ENCODE results near the gene OSBPL10. TPM values are rescaled to one million over a fixed set of nuclear protein-coding genes. Genes with fewer than 3 reads are reported as not detected.

The OSBPL10 gene
- total RNA-seq, 2 donors from 2014 or later = 82.8 to 127 TPM

DNA sequence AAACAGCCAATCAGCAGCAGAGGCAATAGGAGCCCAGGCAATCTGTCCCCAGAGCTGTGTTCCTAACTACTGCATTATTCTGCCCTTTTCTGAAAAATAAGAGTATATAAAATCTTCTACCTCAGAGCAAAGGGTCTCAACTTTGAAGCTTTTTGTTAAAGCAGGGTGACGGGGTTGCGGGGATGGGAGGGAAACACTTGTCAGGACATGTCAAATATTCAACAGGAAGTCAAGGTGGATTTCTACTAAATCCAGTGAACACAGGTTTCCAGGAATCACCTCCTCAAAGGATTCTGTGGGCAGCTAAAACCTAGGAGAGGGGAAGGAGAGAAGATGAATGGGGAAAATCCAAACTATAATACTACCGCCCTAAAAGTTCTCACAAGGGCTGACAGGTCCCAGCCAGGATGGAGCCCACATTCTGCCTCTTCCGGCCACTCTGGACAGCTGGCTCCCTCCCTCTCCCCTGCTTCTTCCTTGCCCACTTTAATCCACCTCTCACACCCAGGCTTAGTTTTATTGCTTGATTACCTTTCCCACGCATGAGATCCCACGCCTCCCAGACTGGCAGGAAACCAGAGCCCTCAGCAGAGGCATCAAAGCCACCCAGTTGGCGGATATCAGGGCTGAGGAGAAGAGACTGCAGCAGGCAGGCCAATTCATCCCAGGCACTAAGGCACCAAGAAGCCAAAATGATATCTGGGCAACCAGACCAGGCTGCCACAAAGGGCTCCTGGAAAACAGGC, 77.2 kb downstream of the OSBPL10 start:
- H3K4me1 ChIP-seq (replicated peaks) = no peaks in the 10 kb centered on the region
- H3K9me3 ChIP-seq = no peaks in the 10 kb centered on the region
- TF ChIP-seq POLR2AphosphoS5 (IDR thresholded peaks at IDR 0.05) (no peak), CTCF (IDR thresholded peaks at IDR 0.05) (no peak), POLR2A (IDR thresholded peaks at IDR 0.05) (no peak)
- H3K4me3 ChIP-seq = no peak overlapping the region
- H3K27me3 ChIP-seq (replicated peaks; ENCODE audit: insufficient read depth) = no peaks in the 10 kb centered on the region
- no peak for DNase-seq (ENCODE audit: low spot score)
- WGBS = 67% methylated on average over 7 of the region's 7 CpGs
- no peaks in the 10 kb centered on the region for H3K36me3 ChIP-seq
- no peak overlapping the region for H3K27ac ChIP-seq
- intact Hi-C loops (cut with DNase I) = no loop called here

DNA sequence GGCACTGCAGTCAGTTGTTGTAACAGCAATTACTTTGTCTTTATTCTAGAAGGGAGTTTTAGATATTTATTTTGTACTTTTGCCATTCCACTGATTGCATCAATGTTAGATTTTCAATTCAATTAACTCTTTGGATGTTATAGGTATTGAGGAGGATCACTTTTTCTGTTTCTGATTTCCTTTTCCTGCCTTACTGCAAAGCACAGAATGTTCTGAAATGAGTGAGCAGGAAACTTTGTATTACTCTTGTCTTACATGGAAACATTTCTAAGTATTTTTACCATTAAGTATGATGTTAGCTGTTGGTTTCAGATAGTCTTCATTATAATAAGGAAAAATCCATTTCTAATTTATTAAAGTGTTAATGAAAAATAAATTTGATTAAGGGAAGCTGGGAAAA, 80.5 kb downstream of the OSBPL10 start:
- Histone ChIP-seq H3K4me1 (replicated peaks) (no peaks in the 10 kb centered on the region), H3K36me3 (no peaks in the 10 kb centered on the region), H3K9me3 (no peaks in the 10 kb centered on the region), H3K4me3 (no peak overlapping the region), H3K27me3 (replicated peaks; ENCODE audit: insufficient read depth) (no peaks in the 10 kb centered on the region), H3K27ac (no peak overlapping the region)
- intact Hi-C loops (cut with DNase I) = no loop called here
- TF ChIP-seq POLR2AphosphoS5 (IDR thresholded peaks at IDR 0.05) (no peak), POLR2A (IDR thresholded peaks at IDR 0.05) (no peak), CTCF (IDR thresholded peaks at IDR 0.05) (no peak)
- no peak for DNase-seq (ENCODE audit: low spot score)

DNA sequence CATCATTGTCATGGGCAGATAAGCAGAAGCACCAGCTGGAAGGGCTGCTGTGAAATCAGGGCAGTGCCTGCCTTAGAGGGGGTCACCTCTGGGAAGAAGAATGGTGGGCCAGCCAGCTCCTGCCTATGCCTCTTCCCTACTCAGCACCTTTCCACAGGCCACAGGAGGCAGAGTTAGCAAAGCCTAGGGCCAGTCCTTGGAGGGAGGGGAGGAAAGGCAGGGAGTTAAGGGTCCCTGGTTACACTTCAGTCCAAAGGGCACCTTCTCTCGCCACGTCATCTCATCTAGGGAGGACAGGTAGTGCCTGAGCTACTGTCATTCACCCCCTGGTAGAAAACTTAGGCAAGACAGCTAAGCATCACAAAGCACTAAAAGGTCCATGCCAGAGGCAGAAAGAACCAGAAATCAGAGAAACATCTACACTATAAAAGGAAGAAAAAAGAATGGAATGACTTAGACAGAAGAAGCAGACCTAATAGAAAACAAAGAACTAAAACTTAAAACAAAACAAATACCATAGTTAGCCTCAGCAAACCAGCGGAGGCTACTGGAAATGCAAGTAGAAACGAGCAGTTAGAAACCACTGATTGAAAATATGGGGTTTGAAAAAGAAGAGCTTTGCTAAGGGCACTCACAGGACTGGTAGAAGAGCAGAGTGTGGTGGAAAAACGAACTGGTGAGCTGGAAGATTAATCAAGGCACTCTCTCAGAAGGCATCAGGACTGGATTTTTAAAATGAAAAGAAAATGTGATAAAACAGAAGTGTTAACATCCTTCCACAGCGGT, 84.2 kb downstream of the OSBPL10 start:
- no peak for DNase-seq (ENCODE audit: low spot score)
- Histone ChIP-seq H3K27me3 (replicated peaks; ENCODE audit: insufficient read depth) (no peaks in the 10 kb centered on the region), H3K27ac (no peak overlapping the region), H3K36me3 (no peaks in the 10 kb centered on the region), H3K9me3 (no peaks in the 10 kb centered on the region), H3K4me1 (replicated peaks) (no peaks in the 10 kb centered on the region), H3K4me3 (no peak overlapping the region)
- TF ChIP-seq POLR2A (IDR thresholded peaks at IDR 0.05) (no peak), POLR2AphosphoS5 (IDR thresholded peaks at IDR 0.05) (no peak)
- intact Hi-C loops (cut with DNase I) = no loop called here
- 85% methylated on average over 6 of the region's 6 CpGs for WGBS

DNA sequence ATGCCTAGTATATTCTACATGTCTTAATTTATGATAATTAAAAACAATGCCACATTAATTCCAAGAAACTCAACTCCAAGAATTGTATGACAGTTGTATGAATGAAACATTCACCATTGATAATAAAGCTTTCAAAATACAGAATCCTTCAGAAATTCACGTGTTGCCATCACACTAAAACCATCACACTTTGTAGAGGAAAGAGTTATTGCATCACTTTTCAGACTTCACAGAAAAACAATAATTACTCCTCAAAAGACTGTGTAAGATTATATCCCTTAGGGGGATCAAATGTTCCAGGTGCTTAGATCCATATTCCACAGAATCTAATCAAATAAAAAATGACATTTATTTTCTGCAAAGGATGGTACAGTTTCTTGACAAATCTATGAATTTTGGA, 85.0 kb downstream of the OSBPL10 start:
- Histone ChIP-seq H3K36me3 (no peaks in the 10 kb centered on the region), H3K9me3 (no peaks in the 10 kb centered on the region), H3K27ac (no peak overlapping the region), H3K27me3 (replicated peaks; ENCODE audit: insufficient read depth) (no peaks in the 10 kb centered on the region), H3K4me1 (replicated peaks) (no peaks in the 10 kb centered on the region), H3K4me3 (no peak overlapping the region)
- DNase-seq (ENCODE audit: low spot score) = no peak
- 72% methylated on average over 1 of the region's 1 CpG for WGBS
- TF ChIP-seq CTCF (IDR thresholded peaks at IDR 0.05) = no peak
- no peak for TF ChIP-seq POLR2A (IDR thresholded peaks at IDR 0.05)
- no peak for TF ChIP-seq POLR2AphosphoS5 (IDR thresholded peaks at IDR 0.05)
- intact Hi-C loops (cut with DNase I) = no loop called here

DNA sequence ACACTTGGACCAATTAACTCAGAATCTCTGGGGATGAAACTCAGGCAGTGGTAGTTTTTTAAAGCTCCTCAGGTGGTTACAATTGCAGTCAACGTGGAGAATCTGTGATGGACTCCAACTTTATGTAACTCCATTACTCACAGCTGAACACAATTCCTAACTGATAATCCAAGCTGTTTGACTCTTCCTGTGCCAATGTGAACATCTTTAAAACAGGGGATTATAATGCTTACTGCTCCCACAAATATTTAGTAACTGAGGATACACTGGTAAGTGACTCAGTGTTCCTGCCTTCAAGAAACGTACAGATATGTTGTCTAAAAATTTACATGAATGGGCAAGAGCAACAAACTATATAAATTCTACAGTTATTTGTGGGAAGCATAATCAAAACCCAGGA, 85.6 kb downstream of the OSBPL10 start:
- TF ChIP-seq CTCF (IDR thresholded peaks at IDR 0.05) (no peak), POLR2AphosphoS5 (IDR thresholded peaks at IDR 0.05) (no peak), POLR2A (IDR thresholded peaks at IDR 0.05) (no peak)
- WGBS = 76% methylated on average over 2 of the region's 2 CpGs
- Histone ChIP-seq H3K4me1 (replicated peaks) (no peaks in the 10 kb centered on the region), H3K27ac (no peak overlapping the region), H3K27me3 (replicated peaks; ENCODE audit: insufficient read depth) (no peaks in the 10 kb centered on the region), H3K9me3 (no peaks in the 10 kb centered on the region), H3K4me3 (no peak overlapping the region), H3K36me3 (no peaks in the 10 kb centered on the region)
- intact Hi-C loops (cut with DNase I) = no loop called here
- DNase-seq (ENCODE audit: low spot score) = no peak

All from prostate gland (tissue), 2 donors.